ENCODE measurements around the gene WWP2. TPM values are rescaled to one million over a fixed set of nuclear protein-coding genes. Genes with fewer than 3 reads are reported as not detected.

WWP2 gene
- total and polyA plus RNA-seq, 2 experiments from 2014 or later = 18.5 to 19.0 TPM

DNA sequence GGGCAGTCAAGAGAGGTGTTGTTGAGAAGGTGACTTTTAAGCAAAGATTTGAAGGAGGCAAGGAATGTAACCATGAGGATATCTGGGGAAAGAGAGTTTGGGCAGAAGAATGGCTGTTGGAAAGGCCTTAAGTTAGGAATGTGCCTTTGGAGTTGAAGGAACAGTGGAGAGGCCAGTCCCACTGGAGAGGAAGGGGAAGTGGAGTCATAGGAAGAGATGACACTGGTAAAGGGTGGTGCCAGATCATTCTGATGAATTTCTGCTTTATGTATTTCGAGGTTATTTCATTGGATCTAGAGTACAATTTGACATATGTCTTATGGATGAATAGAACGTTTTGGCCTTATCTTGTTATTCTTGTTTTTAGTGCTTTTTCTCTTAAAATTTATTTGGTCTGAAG, 93.5 kb downstream of the WWP2 start:
- H4K20me1 ChIP-seq (ENCODE audit: insufficient read depth) = no peaks in the 10 kb centered on the region
- peaks cover 9% of the 10 kb centered on the region; the same call in 1 of the 2 replicates for H3F3A ChIP-seq (ENCODE audit: insufficient read depth)
- no peaks in the 10 kb centered on the region for H3K79me2 ChIP-seq (ENCODE audit: insufficient read depth)
- H3K9ac ChIP-seq = no peak overlapping the region
- no peaks in the 10 kb centered on the region for H3K9me2 ChIP-seq (ENCODE audit: insufficient read depth)
- 67 to 77% methylated on average over 2 of the region's 2 CpGs for WGBS, 2 experiments (ENCODE audit: low coverage in 1 of 2, low lambda C conversion rate in 2 of 2, missing lambda C conversion rate in 2 of 2)
- DNase-seq = no peak
- no peak overlapping the region for H2AFZ ChIP-seq
- H3K4me2 ChIP-seq (ENCODE audit: unreplicated experiment) = no peak overlapping the region
- no peaks in the 10 kb centered on the region for H3K9me3 ChIP-seq (ENCODE audit: low read depth)
- H3K27ac ChIP-seq = no peak overlapping the region
- H3K27me3 ChIP-seq (replicated peaks; ENCODE audit: insufficient read depth) = no peaks in the 10 kb centered on the region
- peaks cover 11% of the 10 kb centered on the region; the same call in 1 of the 2 replicates for H3K4me1 ChIP-seq (ENCODE audit: insufficient read depth)
- H3K36me3 ChIP-seq (ENCODE audit: low read depth) = no peaks in the 10 kb centered on the region
- in situ Hi-C loops (cut with MboI) = no loop called here
- TF ChIP-seq EZH2 (IDR thresholded peaks at IDR 0.05; ENCODE audit: insufficient read depth, poor library complexity, severe bottlenecking) = no peak
- TF ChIP-seq EZH2phosphoT487 (IDR thresholded peaks at IDR 0.05; ENCODE audit: insufficient read depth, low read depth) = no peak
- no peak overlapping the region for H3K4me3 ChIP-seq

DNA sequence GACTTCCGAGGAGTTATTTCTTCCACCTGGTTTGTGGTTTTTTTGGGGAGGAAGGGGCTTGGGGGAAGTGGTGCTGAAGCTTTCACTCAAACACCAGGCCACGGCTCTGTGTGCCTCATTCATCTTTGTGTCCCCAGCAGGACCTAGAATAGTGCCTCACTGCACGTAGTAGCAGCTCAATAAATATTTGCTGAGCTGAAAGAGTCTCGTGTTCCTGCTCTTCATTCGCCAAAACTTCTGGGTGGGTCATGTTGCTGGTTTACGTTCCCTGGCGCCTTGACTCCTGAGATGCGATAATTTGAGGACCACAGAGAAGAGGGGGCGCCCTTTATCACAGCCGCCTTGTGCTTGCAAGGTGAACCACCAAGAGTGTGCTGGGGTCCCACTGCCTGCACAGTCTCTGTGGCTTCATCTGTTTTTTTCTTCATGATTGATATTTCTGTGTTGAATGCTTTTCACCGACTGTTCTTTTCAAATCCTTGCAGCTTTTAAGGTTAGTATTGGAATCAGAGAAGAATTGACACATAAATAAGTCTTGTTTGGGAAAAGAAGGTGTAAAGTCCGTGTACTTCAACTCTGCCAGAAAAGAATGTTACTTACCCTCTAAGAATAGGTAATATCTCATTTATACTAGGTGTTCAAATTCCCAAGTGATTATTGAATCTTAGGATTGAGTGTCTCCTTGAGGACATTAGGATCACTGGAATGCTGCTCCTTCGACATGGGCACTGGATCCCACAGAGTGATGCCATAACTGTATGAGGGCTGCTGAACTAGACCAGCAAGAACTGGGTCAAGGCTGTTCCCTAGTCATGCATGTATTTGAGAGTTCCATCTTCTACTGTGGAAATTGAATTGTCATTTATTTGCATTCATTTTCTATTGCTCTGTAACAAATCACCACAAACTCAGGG, 96.3 kb downstream of the WWP2 start:
- in situ Hi-C loops (cut with MboI) = no loop called here
- Histone ChIP-seq H3K79me2 (ENCODE audit: insufficient read depth) (no peaks in the 10 kb centered on the region), H3K9me3 (ENCODE audit: low read depth) (no peaks in the 10 kb centered on the region), H3K9me2 (ENCODE audit: insufficient read depth) (no peaks in the 10 kb centered on the region), H3K4me2 (ENCODE audit: unreplicated experiment) (no peak overlapping the region), H3K27ac (no peak overlapping the region), H2AFZ (no peak overlapping the region), H3K36me3 (ENCODE audit: low read depth) (no peaks in the 10 kb centered on the region), H3K4me1 (ENCODE audit: insufficient read depth) (peaks cover 6% of the 10 kb centered on the region; the same call in 1 of the 2 replicates), H4K20me1 (ENCODE audit: insufficient read depth) (no peaks in the 10 kb centered on the region), H3K4me3 (no peak overlapping the region), H3K27me3 (replicated peaks; ENCODE audit: insufficient read depth) (no peaks in the 10 kb centered on the region), H3K9ac (no peak overlapping the region), H3F3A (ENCODE audit: insufficient read depth) (no peaks in the 10 kb centered on the region)
- no peak for TF ChIP-seq EZH2phosphoT487 (IDR thresholded peaks at IDR 0.05; ENCODE audit: insufficient read depth, low read depth)
- TF ChIP-seq EZH2 (IDR thresholded peaks at IDR 0.05; ENCODE audit: insufficient read depth, poor library complexity, severe bottlenecking) = no peak
- 96% methylated on average over 13 of the region's 13 CpGs for WGBS, 2 experiments (ENCODE audit: low coverage in 1 of 2, low lambda C conversion rate in 2 of 2, missing lambda C conversion rate in 2 of 2)
- no peak for DNase-seq

DNA sequence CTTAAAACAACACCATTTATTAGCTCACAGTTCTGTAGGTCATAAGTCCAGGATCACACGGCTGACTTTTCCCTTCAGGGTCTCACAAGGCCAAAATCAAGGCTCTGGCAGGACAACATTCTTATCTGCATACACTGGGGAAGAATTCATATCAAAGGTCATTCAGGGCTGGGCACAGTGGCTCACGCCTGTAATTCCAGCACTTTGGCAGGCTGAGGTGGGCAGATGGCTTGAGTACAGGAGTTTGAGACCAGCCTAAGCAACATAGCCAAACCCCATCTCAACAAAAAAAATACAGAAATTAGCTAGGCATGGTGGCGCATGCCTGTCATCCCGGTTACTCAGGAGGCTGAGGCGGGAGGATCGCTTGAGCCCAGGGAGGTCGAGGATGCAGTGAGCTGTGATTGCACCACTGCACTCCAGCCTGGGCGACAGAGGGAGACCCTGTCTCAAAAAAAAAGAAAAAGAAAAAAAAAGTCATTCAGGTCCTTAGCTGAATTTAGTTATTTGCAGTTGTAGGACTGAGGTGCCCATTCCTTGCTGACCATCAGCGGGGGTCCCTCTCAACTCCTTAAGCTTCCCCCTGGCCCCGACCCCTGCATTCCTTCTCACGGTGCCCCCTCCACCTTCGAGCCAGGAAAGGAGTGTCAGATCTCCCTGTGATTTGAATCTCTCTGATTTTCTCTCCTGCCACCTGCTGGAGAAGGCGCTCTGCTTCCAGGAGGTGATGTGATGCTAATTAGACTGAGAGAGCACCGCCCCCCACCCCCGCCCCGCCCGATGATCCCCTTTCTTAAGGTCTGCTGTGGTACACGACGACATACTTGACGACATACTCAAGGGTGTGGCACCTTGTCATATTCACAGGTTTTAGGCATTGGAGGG, 97.2 kb downstream of the WWP2 start:
- H3K4me1 ChIP-seq (ENCODE audit: insufficient read depth) = peaks cover 6% of the 10 kb centered on the region; the same call in 1 of the 2 replicates
- no peaks in the 10 kb centered on the region for H3K36me3 ChIP-seq (ENCODE audit: low read depth)
- no peak overlapping the region for H3K4me3 ChIP-seq
- H4K20me1 ChIP-seq (ENCODE audit: insufficient read depth) = no peaks in the 10 kb centered on the region
- H3K9me2 ChIP-seq (ENCODE audit: insufficient read depth) = no peaks in the 10 kb centered on the region
- no peak overlapping the region for H3K9ac ChIP-seq
- no peak overlapping the region for H3K4me2 ChIP-seq (ENCODE audit: unreplicated experiment)
- TF ChIP-seq EZH2 (IDR thresholded peaks at IDR 0.05; ENCODE audit: insufficient read depth, poor library complexity, severe bottlenecking) (no peak), EZH2phosphoT487 (IDR thresholded peaks at IDR 0.05; ENCODE audit: insufficient read depth, low read depth) (no peak)
- H3F3A ChIP-seq (ENCODE audit: insufficient read depth) = no peaks in the 10 kb centered on the region
- WGBS, 2 experiments (ENCODE audit: low coverage in 1 of 2, low lambda C conversion rate in 2 of 2, missing lambda C conversion rate in 2 of 2) = 79 to 82% methylated on average over 19 to 20 of the region's 20 CpGs
- in situ Hi-C loops (cut with MboI) = no loop called here
- DNase-seq = no peak
- no peak overlapping the region for H3K27ac ChIP-seq
- no peaks in the 10 kb centered on the region for H3K9me3 ChIP-seq (ENCODE audit: low read depth)
- no peaks in the 10 kb centered on the region for H3K79me2 ChIP-seq (ENCODE audit: insufficient read depth)
- H2AFZ ChIP-seq = no peak overlapping the region
- H3K27me3 ChIP-seq (replicated peaks; ENCODE audit: insufficient read depth) = no peaks in the 10 kb centered on the region
